ENCODE results near the gene ANKRD34A. TPM values are rescaled to one million over a fixed set of nuclear protein-coding genes. Genes with fewer than 3 reads are reported as not detected.

Gene ANKRD34A
- total RNA-seq, 1 donor from 2014 or later, result 0.49 TPM

DNA sequence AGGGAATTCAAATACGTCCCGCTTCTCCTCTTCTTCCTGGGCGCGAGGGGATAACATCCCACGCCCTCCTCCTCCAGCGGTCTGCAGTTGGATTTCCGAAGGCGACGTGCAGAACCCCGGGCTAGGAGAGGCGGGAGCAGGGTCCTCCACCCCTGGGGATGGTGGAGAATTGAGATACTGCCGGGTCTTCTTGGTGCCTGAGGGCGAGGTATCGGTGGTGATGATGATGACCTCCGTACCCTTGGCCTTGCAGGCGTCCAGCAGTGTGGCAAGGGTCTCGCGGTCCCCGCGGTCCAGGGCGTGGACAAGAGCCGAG, 3.3 kb downstream of the ANKRD34A start:
- H3K27me3 Mint-ChIP-seq (ENCODE audit: low read depth), result peaks cover 47% of the 10 kb centered on the region
- TF ChIP-seq, protein P1, sequence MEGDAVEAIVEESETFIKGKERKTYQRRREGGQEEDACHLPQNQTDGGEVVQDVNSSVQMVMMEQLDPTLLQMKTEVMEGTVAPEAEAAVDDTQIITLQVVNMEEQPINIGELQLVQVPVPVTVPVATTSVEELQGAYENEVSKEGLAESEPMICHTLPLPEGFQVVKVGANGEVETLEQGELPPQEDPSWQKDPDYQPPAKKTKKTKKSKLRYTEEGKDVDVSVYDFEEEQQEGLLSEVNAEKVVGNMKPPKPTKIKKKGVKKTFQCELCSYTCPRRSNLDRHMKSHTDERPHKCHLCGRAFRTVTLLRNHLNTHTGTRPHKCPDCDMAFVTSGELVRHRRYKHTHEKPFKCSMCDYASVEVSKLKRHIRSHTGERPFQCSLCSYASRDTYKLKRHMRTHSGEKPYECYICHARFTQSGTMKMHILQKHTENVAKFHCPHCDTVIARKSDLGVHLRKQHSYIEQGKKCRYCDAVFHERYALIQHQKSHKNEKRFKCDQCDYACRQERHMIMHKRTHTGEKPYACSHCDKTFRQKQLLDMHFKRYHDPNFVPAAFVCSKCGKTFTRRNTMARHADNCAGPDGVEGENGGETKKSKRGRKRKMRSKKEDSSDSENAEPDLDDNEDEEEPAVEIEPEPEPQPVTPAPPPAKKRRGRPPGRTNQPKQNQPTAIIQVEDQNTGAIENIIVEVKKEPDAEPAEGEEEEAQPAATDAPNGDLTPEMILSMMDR (conservative IDR thresholded peaks at IDR 0.05), result no peak
- no peaks in the 10 kb centered on the region for H3K36me3 Mint-ChIP-seq (ENCODE audit: low read depth)
- no peaks in the 10 kb centered on the region for H3K9me3 Mint-ChIP-seq
- peak overlapping the region; percentile 95 for H3K27ac Mint-ChIP-seq (ENCODE audit: unreplicated experiment)
- H3K4me1 Mint-ChIP-seq, result peaks cover 66% of the 10 kb centered on the region
- H3K4me3 Mint-ChIP-seq, result peak overlapping the region; percentile 90
- no peak for DNase-seq (ENCODE audit: low read depth, low spot score)

DNA sequence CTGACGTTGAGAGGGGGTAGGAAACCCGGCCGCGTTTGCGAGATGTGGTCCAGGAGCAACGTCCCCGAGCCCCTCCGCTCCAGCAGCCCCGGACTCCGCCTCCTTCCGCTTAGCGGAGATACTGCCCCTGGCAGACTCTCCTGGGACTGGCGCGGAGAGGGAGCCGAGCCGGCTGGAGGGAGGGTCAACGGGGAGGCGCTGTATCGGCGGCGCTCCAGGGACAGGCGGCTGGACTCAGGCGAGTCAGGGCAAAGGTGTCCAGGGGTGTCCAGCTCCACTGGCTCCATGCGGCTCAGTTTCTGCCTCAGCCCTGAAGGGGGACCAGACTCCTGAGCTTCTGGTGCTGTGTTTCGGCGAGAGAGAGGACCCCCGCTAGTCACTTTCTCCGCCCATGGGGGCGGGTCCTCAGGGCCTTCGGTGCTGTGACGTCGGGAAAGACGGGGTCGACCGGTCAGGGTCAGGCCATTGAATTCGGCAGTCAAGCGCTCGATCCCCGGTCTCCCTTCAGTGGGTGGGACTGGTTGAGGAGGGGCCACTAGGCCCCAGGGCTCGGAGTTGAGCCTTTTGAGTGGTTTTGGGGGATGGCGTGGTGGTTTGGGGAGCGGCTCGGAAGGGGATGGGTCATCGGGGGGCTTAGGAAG, 3.8 kb downstream of the ANKRD34A start:
- H3K27ac Mint-ChIP-seq (ENCODE audit: unreplicated experiment), result peak overlapping the region; percentile 95
- TF ChIP-seq, protein P1 (conservative IDR thresholded peaks at IDR 0.05), result peak; percentile 37
- H3K36me3 Mint-ChIP-seq (ENCODE audit: low read depth), result no peaks in the 10 kb centered on the region
- peaks cover 47% of the 10 kb centered on the region for H3K27me3 Mint-ChIP-seq (ENCODE audit: low read depth)
- no peaks in the 10 kb centered on the region for H3K9me3 Mint-ChIP-seq
- peak; percentile 80 for DNase-seq (ENCODE audit: low read depth, low spot score)
- peak overlapping the region; percentile 90 for H3K4me3 Mint-ChIP-seq
- peaks cover 71% of the 10 kb centered on the region for H3K4me1 Mint-ChIP-seq

DNA sequence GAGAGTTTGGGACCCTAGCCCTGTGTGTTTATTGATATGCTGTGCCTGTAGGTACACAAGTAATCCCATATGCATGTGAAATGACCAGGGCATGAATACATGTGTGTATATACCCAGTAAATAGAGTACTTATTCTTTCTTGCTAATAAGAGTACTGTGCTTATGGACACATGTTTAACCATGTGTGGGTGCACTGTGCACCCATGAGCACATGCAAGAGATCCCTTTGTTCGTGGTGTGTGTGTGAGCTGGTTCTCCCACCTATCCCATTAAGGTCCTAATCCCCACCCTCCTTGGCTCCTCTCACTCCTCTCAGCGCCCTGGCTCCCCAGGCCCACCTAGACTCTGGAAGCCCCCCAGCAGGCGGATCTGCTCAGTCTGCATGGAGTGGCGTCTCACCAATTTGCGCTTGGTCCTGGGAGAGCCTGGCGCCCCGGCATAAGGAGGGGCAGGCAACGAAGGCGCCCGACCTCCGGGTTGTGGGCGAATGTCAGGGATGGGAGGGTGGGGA, 4.4 kb downstream of the ANKRD34A start:
- Mint-ChIP-seq H3K4me1 (peaks cover 74% of the 10 kb centered on the region), H3K4me3 (peak overlapping the region; percentile 90), H3K9me3 (no peaks in the 10 kb centered on the region), H3K27me3 (ENCODE audit: low read depth) (peaks cover 47% of the 10 kb centered on the region), H3K27ac (ENCODE audit: unreplicated experiment) (no peak overlapping the region), H3K36me3 (ENCODE audit: low read depth) (no peaks in the 10 kb centered on the region)
- TF ChIP-seq, protein P1 (conservative IDR thresholded peaks at IDR 0.05), result no peak
- DNase-seq (ENCODE audit: low read depth, low spot score), result no peak

DNA sequence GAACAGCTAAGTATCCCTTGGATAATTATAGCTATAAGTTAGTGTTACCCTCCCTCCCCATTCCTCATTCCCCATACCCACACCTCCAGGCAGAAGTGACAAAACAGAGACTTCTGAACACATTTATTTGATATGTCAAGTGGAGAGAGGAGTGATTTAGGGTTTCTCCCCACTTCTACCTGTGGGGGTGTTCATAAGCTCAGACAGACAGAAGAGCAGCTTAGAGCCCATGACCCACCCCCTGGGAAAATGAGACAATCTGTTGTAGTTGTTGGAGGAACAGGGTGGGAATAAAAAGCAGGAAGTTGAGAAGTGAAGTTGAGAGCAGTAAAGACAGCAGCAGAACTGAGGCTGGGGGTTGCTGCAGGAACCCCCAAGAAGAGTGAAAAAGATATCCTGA, 5.0 kb downstream of the ANKRD34A start:
- Mint-ChIP-seq H3K9me3 (no peaks in the 10 kb centered on the region), H3K27ac (ENCODE audit: unreplicated experiment) (no peak overlapping the region), H3K27me3 (ENCODE audit: low read depth) (peaks cover 44% of the 10 kb centered on the region), H3K36me3 (ENCODE audit: low read depth) (no peaks in the 10 kb centered on the region), H3K4me3 (peak overlapping the region; percentile 90), H3K4me1 (peaks cover 74% of the 10 kb centered on the region)
- TF ChIP-seq, protein P1 (conservative IDR thresholded peaks at IDR 0.05), result no peak
- no peak for DNase-seq (ENCODE audit: low read depth, low spot score)

DNA sequence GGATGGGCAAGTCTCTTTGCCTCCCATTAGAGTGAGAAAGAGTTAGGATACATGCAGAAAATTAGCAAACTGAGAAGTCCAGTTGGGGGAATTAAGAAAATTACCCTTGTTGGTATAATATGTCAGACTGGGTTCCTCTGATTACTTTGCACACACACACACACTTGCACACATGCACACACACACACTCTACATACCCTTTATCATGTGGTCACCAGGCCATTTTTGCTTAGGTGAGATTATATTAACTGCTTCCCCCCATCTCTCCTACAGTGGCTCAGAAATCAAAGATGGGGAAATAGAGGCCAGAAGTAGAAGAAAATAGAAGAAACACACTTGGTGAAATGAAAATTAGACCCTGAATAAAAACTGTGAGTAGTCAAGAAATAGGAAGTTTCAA, 5.6 kb downstream of the ANKRD34A start:
- Mint-ChIP-seq H3K4me1 (peaks cover 71% of the 10 kb centered on the region), H3K36me3 (ENCODE audit: low read depth) (no peaks in the 10 kb centered on the region), H3K27ac (ENCODE audit: unreplicated experiment) (no peak overlapping the region), H3K4me3 (peak overlapping the region; percentile 90), H3K9me3 (no peaks in the 10 kb centered on the region), H3K27me3 (ENCODE audit: low read depth) (peaks cover 38% of the 10 kb centered on the region)
- no peak for DNase-seq (ENCODE audit: low read depth, low spot score)
- TF ChIP-seq, protein P1 (conservative IDR thresholded peaks at IDR 0.05), result no peak

All from neural crest cell (in vitro differentiated cells).